ENCODE measurements around the gene IRF2BP2. TPM values are rescaled to one million over a fixed set of nuclear protein-coding genes. Genes with fewer than 3 reads are reported as not detected.

The IRF2BP2 gene
- total and polyA plus RNA-seq, 2 of the 13 experiments (the other 11 are each of a cell fraction or from before 2014, with no cell fraction given): 140 to 147 TPM

- TF ChIP-seq, protein P1, sequence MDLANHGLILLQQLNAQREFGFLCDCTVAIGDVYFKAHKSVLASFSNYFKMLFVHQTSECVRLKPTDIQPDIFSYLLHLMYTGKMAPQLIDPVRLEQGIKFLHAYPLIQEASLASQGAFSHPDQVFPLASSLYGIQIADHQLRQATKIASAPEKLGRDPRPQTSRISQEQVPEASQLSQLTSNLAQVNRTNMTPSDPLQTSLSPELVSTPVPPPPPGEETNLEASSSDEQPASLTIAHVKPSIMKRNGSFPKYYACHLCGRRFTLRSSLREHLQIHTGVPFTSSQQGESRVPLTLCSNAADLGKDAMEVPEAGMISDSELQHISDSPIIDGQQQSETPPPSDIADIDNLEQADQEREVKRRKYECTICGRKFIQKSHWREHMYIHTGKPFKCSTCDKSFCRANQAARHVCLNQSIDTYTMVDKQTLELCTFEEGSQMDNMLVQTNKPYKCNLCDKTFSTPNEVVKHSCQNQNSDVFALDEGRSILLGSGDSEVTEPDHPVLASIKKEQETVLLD (CRISPR knock-in tag; IDR thresholded peaks at IDR 0.05; ENCODE audit: low read depth): peak; percentile 57; the same call in 1 of the 2 replicates
- TF ChIP-seq ZBTB21 (CRISPR knock-in tag; IDR thresholded peaks at IDR 0.05) (0 out of 2 replicates have a peak, but pooled peaks have one; percentile 51), ZNF724P (CRISPR knock-in tag; IDR thresholded peaks at IDR 0.05; ENCODE audit: borderline replicate concordance) (peak; percentile 76; the same call in 1 of the 2 replicates), ZNF282 (IDR thresholded peaks at IDR 0.05; ENCODE audit: partially characterized antibody) (no peak), SIX4 (CRISPR knock-in tag; IDR thresholded peaks at IDR 0.05) (peak; percentile 91), IKZF1 (IDR thresholded peaks at IDR 0.05) (no peak), E2F2 (CRISPR knock-in tag; IDR thresholded peaks at IDR 0.05; ENCODE audit: borderline replicate concordance) (0 out of 2 replicates have a peak, but pooled peaks have one; percentile 47), XRCC5 (optimal IDR thresholded peaks at IDR 0.05; ENCODE audit: low read length) (peak; percentile 88), SMARCE1 (IDR thresholded peaks at IDR 0.05; ENCODE audit: borderline replicate concordance) (no peak), DNMT1 (CRISPR knock-in tag; IDR thresholded peaks at IDR 0.05) (no peak), ZSCAN30 (CRISPR knock-in tag; IDR thresholded peaks at IDR 0.05) (no peak), ZNF326 (CRISPR knock-in tag; IDR thresholded peaks at IDR 0.05; ENCODE audit: borderline replicate concordance) (no peak), ZC3H4 (CRISPR knock-in tag; IDR thresholded peaks at IDR 0.05; ENCODE audit: borderline replicate concordance) (no peak)
- TF ChIP-seq, protein P2, sequence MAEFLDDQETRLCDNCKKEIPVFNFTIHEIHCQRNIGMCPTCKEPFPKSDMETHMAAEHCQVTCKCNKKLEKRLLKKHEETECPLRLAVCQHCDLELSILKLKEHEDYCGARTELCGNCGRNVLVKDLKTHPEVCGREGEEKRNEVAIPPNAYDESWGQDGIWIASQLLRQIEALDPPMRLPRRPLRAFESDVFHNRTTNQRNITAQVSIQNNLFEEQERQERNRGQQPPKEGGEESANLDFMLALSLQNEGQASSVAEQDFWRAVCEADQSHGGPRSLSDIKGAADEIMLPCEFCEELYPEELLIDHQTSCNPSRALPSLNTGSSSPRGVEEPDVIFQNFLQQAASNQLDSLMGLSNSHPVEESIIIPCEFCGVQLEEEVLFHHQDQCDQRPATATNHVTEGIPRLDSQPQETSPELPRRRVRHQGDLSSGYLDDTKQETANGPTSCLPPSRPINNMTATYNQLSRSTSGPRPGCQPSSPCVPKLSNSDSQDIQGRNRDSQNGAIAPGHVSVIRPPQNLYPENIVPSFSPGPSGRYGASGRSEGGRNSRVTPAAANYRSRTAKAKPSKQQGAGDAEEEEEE (CRISPR knock-in tag; IDR thresholded peaks at IDR 0.05; ENCODE audit: borderline replicate concordance): no peak
- TF ChIP-seq, protein P3, sequence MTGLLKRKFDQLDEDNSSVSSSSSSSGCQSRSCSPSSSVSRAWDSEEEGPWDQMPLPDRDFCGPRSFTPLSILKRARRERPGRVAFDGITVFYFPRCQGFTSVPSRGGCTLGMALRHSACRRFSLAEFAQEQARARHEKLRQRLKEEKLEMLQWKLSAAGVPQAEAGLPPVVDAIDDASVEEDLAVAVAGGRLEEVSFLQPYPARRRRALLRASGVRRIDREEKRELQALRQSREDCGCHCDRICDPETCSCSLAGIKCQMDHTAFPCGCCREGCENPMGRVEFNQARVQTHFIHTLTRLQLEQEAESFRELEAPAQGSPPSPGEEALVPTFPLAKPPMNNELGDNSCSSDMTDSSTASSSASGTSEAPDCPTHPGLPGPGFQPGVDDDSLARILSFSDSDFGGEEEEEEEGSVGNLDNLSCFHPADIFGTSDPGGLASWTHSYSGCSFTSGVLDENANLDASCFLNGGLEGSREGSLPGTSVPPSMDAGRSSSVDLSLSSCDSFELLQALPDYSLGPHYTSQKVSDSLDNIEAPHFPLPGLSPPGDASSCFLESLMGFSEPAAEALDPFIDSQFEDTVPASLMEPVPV (CRISPR knock-in tag; IDR thresholded peaks at IDR 0.05): peak; percentile 92
- TF ChIP-seq, protein P4, sequence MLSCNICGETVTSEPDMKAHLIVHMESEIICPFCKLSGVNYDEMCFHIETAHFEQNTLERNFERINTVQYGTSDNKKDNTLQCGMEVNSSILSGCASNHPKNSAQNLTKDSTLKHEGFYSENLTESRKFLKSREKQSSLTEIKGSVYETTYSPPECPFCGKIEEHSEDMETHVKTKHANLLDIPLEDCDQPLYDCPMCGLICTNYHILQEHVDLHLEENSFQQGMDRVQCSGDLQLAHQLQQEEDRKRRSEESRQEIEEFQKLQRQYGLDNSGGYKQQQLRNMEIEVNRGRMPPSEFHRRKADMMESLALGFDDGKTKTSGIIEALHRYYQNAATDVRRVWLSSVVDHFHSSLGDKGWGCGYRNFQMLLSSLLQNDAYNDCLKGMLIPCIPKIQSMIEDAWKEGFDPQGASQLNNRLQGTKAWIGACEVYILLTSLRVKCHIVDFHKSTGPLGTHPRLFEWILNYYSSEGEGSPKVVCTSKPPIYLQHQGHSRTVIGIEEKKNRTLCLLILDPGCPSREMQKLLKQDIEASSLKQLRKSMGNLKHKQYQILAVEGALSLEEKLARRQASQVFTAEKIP (CRISPR knock-in tag; IDR thresholded peaks at IDR 0.05; ENCODE audit: borderline replicate concordance): no peak
- TF ChIP-seq, protein P5, sequence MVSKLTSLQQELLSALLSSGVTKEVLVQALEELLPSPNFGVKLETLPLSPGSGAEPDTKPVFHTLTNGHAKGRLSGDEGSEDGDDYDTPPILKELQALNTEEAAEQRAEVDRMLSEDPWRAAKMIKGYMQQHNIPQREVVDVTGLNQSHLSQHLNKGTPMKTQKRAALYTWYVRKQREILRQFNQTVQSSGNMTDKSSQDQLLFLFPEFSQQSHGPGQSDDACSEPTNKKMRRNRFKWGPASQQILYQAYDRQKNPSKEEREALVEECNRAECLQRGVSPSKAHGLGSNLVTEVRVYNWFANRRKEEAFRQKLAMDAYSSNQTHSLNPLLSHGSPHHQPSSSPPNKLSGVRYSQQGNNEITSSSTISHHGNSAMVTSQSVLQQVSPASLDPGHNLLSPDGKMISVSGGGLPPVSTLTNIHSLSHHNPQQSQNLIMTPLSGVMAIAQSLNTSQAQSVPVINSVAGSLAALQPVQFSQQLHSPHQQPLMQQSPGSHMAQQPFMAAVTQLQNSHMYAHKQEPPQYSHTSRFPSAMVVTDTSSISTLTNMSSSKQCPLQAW (CRISPR knock-in tag; IDR thresholded peaks at IDR 0.05): peak; percentile 100
Measured at GRCh38 chr1:234643111-234643849, 33.3 kb upstream of the IRF2BP2 start (continued).

All from HepG2 (cell line).